SU-DHL-6 (cell line): ENCODE results near the gene RBFOX1.

Experiments
- EZH2phosphoT487 ChIP-seq: fragments of 200-600 bp; sonication (generic), shearing (Covaris generic); conservative IDR thresholded peaks from 2 replicates; pipeline ENCODE4 v1.6.1; 2018; ENCODE audit warnings: mild to moderate bottlenecking, antibody characterized with exemption, low read length, moderate library complexity, mixed read lengths
- TF ChIP-seq, protein P1 (sequence below): fragments of 200-600 bp; sonication (generic); IDR thresholded peaks from one replicate; pipeline ENCODE4 v1.5.1; 2017; ENCODE audit warnings: antibody characterized with exemption, mild to moderate bottlenecking, low read length, moderate library complexity; ENCODE audit not compliant: insufficient read depth, poor library complexity, severe bottlenecking

DNA sequence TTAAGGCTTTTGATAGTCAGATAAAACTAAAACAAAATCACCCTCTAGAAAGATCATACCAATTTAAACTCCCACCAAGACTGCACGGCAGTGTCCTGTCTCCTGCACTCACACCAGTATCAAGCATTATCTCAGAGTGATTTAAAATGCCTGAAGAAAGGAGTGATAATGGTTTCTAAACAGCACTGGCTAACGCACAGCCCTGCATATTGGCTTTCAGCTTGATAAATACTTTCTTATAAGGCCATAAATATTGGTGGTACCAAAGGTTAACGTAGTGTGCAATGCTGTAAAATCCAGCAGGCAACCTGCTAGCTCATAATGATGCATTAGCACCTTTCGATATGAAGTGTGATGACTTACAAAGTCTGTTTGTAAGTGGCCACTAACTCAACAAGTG is 214.3 kb downstream of the RBFOX1 start:
- TF ChIP-seq, protein P1, sequence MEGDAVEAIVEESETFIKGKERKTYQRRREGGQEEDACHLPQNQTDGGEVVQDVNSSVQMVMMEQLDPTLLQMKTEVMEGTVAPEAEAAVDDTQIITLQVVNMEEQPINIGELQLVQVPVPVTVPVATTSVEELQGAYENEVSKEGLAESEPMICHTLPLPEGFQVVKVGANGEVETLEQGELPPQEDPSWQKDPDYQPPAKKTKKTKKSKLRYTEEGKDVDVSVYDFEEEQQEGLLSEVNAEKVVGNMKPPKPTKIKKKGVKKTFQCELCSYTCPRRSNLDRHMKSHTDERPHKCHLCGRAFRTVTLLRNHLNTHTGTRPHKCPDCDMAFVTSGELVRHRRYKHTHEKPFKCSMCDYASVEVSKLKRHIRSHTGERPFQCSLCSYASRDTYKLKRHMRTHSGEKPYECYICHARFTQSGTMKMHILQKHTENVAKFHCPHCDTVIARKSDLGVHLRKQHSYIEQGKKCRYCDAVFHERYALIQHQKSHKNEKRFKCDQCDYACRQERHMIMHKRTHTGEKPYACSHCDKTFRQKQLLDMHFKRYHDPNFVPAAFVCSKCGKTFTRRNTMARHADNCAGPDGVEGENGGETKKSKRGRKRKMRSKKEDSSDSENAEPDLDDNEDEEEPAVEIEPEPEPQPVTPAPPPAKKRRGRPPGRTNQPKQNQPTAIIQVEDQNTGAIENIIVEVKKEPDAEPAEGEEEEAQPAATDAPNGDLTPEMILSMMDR: no peak
- TF ChIP-seq EZH2phosphoT487: no peak
